HG03045 (cell line): Measurements from ENCODE around the gene SIN3B.

Experiments
- ATAC-seq: cut with Tn5 transposase; IDR thresholded peaks from one replicate; pipeline ENCODE4 v1.9.1; 2021; ENCODE audit warnings: mild to moderate bottlenecking, moderate library complexity; ENCODE audit not compliant: unreplicated experiment

SIN3B gene

DNA sequence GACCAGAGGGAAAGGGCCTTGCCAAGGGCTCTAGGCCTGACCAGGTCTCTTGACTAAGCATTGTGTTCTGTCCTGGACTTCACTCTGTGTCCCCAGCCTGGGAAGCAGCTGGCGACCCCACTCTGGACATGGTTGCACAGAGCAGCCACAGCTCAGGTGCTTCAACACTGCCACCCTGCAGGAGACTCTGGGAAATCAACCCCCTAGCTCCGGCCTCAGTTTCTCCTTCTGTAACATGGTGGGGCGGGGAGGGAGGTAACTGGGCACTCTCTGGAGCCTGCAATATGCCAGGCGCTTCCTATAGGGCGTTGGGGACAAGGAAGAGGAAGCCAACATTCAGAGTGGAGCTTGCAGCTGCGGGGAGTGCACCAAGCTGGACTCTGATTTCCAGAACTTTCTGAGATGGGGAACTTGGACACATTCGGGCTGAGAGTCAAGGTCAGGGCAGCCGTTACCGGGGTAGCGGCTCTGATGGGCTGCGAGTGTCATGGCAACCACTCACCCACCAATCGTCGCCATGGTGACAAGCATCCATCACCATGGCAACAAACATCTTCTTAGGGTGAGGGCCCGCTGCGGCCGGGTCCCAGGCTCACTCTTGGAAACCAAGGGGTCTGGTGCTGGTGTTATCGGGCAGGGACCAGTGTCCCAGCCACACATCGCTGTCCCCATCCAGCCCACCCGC lies 72.4 kb downstream of the SIN3B start:
- ATAC-seq = no peak

- ATAC-seq = no peak
Observed at GRCh38 chr19:16902545-16902944, 73.3 kb downstream of the SIN3B start.

- ATAC-seq = no peak
Observed at GRCh38 chr19:16903347-16903746, 74.1 kb downstream of the SIN3B start.

DNA sequence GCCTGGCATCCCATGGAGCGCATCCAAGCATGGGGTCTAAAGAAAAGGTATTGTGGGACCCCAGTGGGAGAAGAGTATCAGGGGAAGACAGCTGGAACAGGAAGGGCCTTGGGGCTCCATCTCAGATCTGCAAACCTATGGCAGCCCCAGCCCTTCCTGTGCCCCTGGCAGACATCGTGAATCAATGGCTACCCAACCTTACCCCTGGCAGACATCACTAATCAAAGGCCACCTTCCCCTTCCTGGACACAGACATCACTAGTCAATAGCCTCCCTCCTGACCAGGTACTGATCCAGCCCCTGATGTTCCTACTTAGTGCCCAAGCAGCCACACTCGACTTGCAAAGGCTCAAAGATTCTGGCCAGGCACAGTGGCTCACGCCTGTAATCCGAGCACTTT lies 75.4 kb downstream of the SIN3B start:
- no peak for ATAC-seq

DNA sequence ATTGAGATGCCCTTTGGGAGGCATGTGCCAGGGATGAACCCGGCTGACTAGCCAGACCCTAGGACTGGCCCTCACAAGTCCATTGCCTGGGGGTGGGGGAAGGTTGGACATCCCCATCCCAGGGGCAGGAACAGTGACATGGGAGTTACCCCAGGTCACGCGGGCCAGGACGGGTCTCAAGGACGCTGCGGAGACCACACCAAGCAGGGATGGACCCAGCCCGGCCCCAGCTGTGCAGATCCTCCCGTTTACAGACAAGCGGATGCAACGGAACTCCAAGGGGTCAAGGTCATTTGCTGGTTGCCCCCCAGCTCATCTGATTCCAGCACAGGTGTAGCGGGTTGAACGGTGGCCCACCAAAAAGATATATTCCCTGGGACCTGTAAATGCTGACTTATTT lies 79.6 kb downstream of the SIN3B start:
- ATAC-seq = no peak

DNA sequence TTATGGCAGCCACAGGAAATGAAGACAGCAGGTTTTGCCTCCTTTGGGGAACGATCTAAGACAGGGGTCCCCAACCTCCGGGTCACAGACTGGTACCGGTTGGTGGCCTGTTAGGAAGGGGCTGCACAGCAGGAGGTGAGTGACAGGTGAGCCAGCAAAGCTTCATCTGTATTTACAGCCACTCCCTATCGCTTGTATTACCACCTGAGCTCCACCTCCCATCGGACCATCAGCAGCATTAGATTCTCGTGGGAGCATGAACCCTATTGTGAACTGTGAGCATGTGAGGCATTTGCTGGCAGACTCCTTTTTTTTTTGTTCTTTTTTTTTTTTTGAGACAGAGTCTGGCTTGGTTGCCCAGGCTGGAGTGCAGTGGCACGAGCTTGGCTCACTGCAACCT lies 81.8 kb downstream of the SIN3B start:
- no peak for ATAC-seq

- ATAC-seq = no peak
Observed at GRCh38 chr19:16912780-16913179, 83.6 kb downstream of the SIN3B start.

DNA sequence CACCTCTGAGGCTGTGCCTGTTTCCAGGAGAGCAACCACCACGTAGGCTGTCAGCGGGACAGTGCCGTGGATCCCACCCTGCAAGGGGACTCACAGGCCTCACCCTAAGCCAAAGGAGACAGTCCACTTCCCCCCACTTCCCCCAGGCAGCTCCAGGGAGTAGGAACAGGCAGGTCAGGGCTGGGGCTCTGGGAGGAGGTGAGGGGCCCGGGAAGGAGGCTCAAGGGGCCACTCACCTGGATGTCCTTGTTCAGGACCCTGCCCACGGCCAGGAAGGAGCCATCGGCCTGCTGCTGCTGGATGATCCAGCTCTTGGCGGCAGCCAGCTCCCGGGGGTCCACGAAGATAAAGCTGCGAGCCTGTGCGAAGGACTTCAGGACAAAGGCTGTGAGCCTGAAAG lies 85.2 kb downstream of the SIN3B start:
- ATAC-seq = no peak

DNA sequence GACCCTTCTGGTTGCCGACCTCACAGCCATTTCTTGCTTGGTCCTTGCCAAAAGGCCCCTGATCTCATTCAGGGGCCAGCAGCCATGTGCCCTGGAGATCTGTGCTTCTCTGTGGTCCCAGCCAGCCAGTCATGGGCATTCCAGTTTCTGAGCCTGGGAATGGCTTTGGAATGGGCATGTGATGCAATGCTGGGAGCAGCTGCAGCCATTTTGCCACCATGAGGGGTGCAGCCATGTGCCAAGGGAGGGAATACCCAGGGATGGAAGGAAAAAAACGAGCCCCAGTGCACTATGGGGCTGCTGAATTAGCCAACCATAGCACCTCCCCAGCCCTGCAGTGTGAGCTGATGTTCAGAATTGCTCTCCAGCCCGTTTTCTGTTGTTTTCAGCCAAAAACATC lies 85.9 kb downstream of the SIN3B start:
- no peak for ATAC-seq

DNA sequence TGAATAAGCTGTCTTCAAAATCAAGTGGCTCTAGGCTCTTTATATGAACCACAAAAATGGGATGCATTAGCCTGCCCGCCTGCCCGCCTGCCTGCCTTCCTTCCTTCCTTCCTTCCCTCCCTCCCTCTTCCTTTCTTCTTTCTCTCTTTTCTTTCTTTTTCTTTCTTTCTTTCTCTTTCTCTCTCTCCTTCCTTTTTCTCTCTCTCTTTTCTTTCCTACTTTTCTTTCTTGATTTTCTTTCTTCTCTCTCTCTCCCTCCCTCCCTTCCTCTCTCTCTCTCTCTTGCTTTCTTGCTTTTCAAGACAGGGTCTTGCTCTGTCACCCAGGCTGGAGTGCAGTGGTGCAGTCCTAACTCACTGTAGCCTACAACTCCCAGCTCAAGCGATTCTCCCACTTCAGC lies 86.5 kb downstream of the SIN3B start:
- ATAC-seq = no peak

GRCh38 chr19:16917401-16917800 lies 88.2 kb downstream of the SIN3B start:
- ATAC-seq = no peak

DNA sequence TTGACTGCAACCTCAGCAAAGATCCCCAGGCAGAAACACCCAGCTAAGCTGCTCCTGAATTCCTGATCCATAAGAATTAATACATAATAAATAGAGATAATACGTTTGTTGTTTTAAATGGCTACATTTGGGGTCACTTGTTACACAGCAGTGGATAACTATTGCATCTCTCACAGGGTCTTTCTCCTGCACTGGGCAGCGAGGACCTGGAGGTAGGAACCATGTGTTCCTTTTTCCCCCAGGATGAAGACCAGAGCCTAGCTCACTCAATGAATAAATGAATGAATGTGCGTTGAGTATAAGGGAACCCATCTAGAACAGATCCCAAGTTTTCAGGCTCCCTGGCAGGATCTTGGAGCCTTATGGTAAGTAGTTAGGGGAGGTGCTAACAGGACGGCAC lies 90.3 kb downstream of the SIN3B start:
- no peak for ATAC-seq

- ATAC-seq = no peak
Observed at GRCh38 chr19:16920816-16921529, 91.8 kb downstream of the SIN3B start.

DNA sequence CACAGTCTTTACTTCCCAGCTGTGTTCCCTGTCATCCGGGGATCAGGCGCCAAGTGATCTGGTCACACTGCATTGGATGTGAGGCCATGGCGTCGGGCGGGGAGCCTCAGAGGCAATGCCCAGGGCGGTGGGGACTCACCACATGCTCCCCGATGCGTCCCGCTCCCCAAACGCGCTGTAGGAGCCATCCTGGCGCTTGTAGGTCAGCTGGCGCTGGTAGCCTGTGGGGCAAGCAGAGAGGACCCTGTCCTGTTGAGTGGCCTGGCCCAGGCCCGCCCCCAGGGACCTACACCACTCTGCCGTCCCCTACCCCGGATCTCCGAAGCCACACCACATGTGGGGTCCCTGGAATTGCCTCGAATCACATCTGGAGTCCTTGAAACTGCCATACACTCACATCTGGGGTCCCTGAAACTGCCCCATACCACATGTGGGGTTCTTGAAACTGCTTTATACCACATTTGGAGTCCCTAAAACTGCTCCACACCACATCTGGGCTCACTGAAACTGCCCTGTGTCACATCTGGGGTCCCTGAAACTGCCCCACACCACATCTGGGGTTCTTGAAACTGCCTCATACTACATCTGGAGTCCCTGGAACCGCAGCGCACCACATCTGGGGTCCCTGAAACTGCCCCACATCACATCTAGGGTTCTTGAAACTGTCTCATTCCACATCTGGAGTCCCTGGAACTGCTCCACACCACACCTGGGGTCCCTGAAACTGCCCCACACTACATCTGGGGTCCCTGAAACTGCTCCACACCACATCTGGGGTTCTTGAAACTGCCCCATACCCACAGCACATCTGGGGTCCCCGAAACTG lies 92.8 kb downstream of the SIN3B start:
- ATAC-seq = no peak

GRCh38 chr19:16922592-16922934 lies 93.4 kb downstream of the SIN3B start:
- no peak for ATAC-seq

- ATAC-seq = no peak
Observed at GRCh38 chr19:16922949-16923348, 93.8 kb downstream of the SIN3B start.

DNA sequence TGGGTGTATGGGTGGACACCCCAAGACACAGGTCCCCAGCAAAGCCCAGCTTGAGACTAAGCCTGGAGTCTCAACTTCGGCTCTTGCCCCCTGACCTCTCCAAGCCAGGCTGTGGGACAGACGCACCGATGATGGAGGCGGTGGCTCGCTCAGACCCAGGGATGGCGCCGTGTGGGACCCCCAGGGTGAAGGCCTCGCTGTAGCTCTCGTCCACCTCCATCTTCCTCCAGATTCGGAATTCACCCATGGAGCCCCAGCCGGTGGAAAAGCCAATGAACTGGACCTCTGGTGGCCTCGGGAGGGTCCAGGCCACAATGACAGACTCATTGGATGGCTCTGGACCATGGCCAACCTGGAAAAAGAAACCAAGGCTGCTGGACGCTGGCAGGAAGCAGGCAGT lies 98.7 kb downstream of the SIN3B start:
- no peak for ATAC-seq

- no peak for ATAC-seq
Observed at GRCh38 chr19:16928351-16928750, 99.2 kb downstream of the SIN3B start.

GRCh38 chr19:16928916-16929315 lies 99.7 kb downstream of the SIN3B start:
- ATAC-seq = no peak
